H9 (cell line): Measurements from ENCODE around the gene KIAA1614. TPM values are rescaled to one million over a fixed set of nuclear protein-coding genes. Genes with fewer than 3 reads are reported as not detected.

Source experiments
- DNase-seq: peaks from one replicate; pipeline ENCODE4 v3.0.0-alpha.2; 2017
- H2AFZ ChIP-seq: one replicate; pipeline ENCODE4 v1.6.1; 2013; ENCODE audit warnings: mild to moderate bottlenecking, low read length, control low read depth, moderate library complexity
- H2AK5ac ChIP-seq: 2 replicates; pipeline ENCODE4 v1.6.1; 2013; ENCODE audit warnings: low read length, control low read depth, mixed read lengths; ENCODE audit not compliant: insufficient read length
- H2BK120ac ChIP-seq: one replicate; pipeline ENCODE4 v1.6.1; 2013; ENCODE audit warnings: low read depth, mild to moderate bottlenecking, low read length, control low read depth, inconsistent platforms; ENCODE audit not compliant: poor library complexity, severe bottlenecking
- H2BK12ac ChIP-seq: 2 replicates; pipeline ENCODE4 v1.6.1; 2013; ENCODE audit warnings: low read length, control low read depth, mixed read lengths, low read depth; ENCODE audit not compliant: insufficient read length
- H2BK15ac ChIP-seq: 2 replicates; pipeline ENCODE4 v1.6.1; 2013; ENCODE audit warnings: low read depth, low read length, control low read depth
- H2BK20ac ChIP-seq: one replicate; pipeline ENCODE4 v1.6.1; 2013; ENCODE audit warnings: low read depth, mild to moderate bottlenecking, low read length, control low read depth, inconsistent platforms; ENCODE audit not compliant: poor library complexity, severe bottlenecking
- H2BK5ac ChIP-seq: 2 replicates; pipeline ENCODE4 v1.6.1; 2013; ENCODE audit warnings: low read length, control low read depth, mixed read lengths; ENCODE audit not compliant: insufficient read length
- H3K14ac ChIP-seq: 2 replicates; pipeline ENCODE4 v1.6.1; 2013; ENCODE audit warnings: low read length, control low read depth; ENCODE audit not compliant: insufficient read depth
- H3K18ac ChIP-seq: 2 replicates; pipeline ENCODE4 v1.6.1; 2013; ENCODE audit warnings: low read depth, mild to moderate bottlenecking, mixed read lengths, low read length, control low read depth; ENCODE audit not compliant: insufficient read length
- H3K23ac ChIP-seq: 2 replicates; pipeline ENCODE4 v1.6.1; 2013; ENCODE audit warnings: low read length, control low read depth, mixed read lengths, low read depth; ENCODE audit not compliant: insufficient read length
- H3K23me2 ChIP-seq: 2 replicates; pipeline ENCODE4 v1.6.1; 2013; ENCODE audit warnings: low read depth, mild to moderate bottlenecking, mixed read lengths, low read length, control low read depth; ENCODE audit not compliant: insufficient read length, poor library complexity, severe bottlenecking
- H3K27ac ChIP-seq: 2 replicates; pipeline ENCODE4 v1.5.1; 2013; ENCODE audit warnings: low read length, control low read depth, mixed read lengths, low read depth; ENCODE audit not compliant: insufficient read length
- H3K27me3 ChIP-seq: 2 replicates; pipeline ENCODE4 v1.6.1; 2013; ENCODE audit warnings: low read length, control low read depth, inconsistent platforms; ENCODE audit not compliant: insufficient read depth
- H3K4ac ChIP-seq: 2 replicates; pipeline ENCODE4 v1.6.1; 2013; ENCODE audit warnings: low read depth, mild to moderate bottlenecking, control low read depth, inconsistent platforms, low read length, moderate library complexity
- H3K4me1 ChIP-seq: 2 replicates; pipeline ENCODE4 v1.6.1; 2013; ENCODE audit warnings: low read length, control low read depth, inconsistent platforms; ENCODE audit not compliant: insufficient read depth
- H3K4me2 ChIP-seq: 2 replicates; pipeline ENCODE4 v1.6.1; 2013; ENCODE audit warnings: low read length, control low read depth, mixed read lengths; ENCODE audit not compliant: insufficient read length, insufficient read depth
- H3K56ac ChIP-seq: 2 replicates; pipeline ENCODE4 v1.6.1; 2013; ENCODE audit warnings: low read depth, mild to moderate bottlenecking, mixed read lengths, low read length, control low read depth; ENCODE audit not compliant: insufficient read length
- H3K79me1 ChIP-seq: 2 replicates; pipeline ENCODE4 v1.6.1; 2013; ENCODE audit warnings: low read depth, mild to moderate bottlenecking, moderate library complexity, low read length, control low read depth, inconsistent platforms; ENCODE audit not compliant: insufficient read depth, poor library complexity, severe bottlenecking
- H3K79me2 ChIP-seq: 2 replicates; pipeline ENCODE4 v1.6.1; 2013; ENCODE audit warnings: low read length, control low read depth, inconsistent platforms; ENCODE audit not compliant: insufficient read depth
- H3K9ac ChIP-seq: 2 replicates; pipeline ENCODE4 v1.6.1; 2013; ENCODE audit warnings: low read length, control low read depth, mixed read lengths; ENCODE audit not compliant: insufficient read length; ENCODE audit errors: extremely low read depth
- H3K9me3 ChIP-seq: one replicate; pipeline ENCODE4 v1.6.1; 2013; ENCODE audit warnings: low read depth, low read length, inconsistent platforms; ENCODE audit not compliant: control insufficient read depth
- H3T11ph ChIP-seq: one replicate; pipeline ENCODE4 v1.6.1; 2013; ENCODE audit warnings: mild to moderate bottlenecking, low read length, control low read depth, inconsistent platforms
- H4K20me1 ChIP-seq: one replicate; pipeline ENCODE4 v1.6.1; 2013; ENCODE audit not compliant: control insufficient read depth, insufficient read length, insufficient read depth
- H4K5ac ChIP-seq: 2 replicates; pipeline ENCODE4 v1.6.1; 2013; ENCODE audit warnings: low read depth, mild to moderate bottlenecking, mixed read lengths, low read length, control low read depth; ENCODE audit not compliant: insufficient read length
- H4K8ac ChIP-seq: replicated peaks from 2 replicates; pipeline ENCODE4 v1.6.1; 2013; ENCODE audit warnings: low read length, control low read depth, mixed read lengths, low read depth; ENCODE audit not compliant: insufficient read length
- H4K91ac ChIP-seq: 2 replicates; pipeline ENCODE4 v1.6.1; 2013; ENCODE audit warnings: low read depth, mild to moderate bottlenecking, moderate library complexity, mixed read lengths, low read length, control low read depth; ENCODE audit not compliant: insufficient read length
- H3K27ac Mint-ChIP-seq, 3 experiments: 2 replicates in 2 of 3; 3 replicates in 1 of 3; pipeline ENCODE4 v1.8.0; 2020 to 2021; ENCODE audit warnings: mixed read lengths in 3 of 3, mild to moderate bottlenecking in 1 of 3, moderate library complexity in 1 of 3
- H3K27me3 Mint-ChIP-seq: 2 replicates; pipeline ENCODE4 v1.8.0; 2021; ENCODE audit warnings: low read depth, mild to moderate bottlenecking, moderate library complexity, mixed read lengths
- H3K36me3 Mint-ChIP-seq, 3 experiments: 2 replicates in 2 of 3; 3 replicates in 1 of 3; pipeline ENCODE4 v1.8.0; 2020 to 2021; ENCODE audit warnings: low read depth in 3 of 3, mixed read lengths in 3 of 3; ENCODE audit not compliant: insufficient read depth in 1 of 3
- H3K4me1 Mint-ChIP-seq, 2 experiments: 2 replicates each; pipeline ENCODE4 v1.8.0; 2020; ENCODE audit warnings: mixed read lengths in 2 of 2
- H3K4me3 Mint-ChIP-seq, 2 experiments: 2 replicates in 1 of 2; 3 replicates in 1 of 2; pipeline ENCODE4 v1.8.0; 2020 to 2021; ENCODE audit warnings: mild to moderate bottlenecking in 2 of 2, mixed read lengths in 2 of 2, moderate library complexity in 1 of 2
- H3K9me3 Mint-ChIP-seq, 2 experiments: 2 replicates in 1 of 2; 3 replicates in 1 of 2; pipeline ENCODE4 v1.8.0; 2020; ENCODE audit warnings: mild to moderate bottlenecking in 2 of 2, mixed read lengths in 2 of 2, moderate library complexity in 1 of 2
- CTCF ChIP-seq: fragments of 200-600 bp; sonication (generic); conservative IDR thresholded peaks from 3 replicates; pipeline ENCODE4 v1.8.0; 2021; ENCODE audit warnings: antibody characterized with exemption, mild to moderate bottlenecking
- WGBS: extraction: QIAGEN DNeasy Blood & Tissue Kit; methylation state at CpG from one replicate; pipeline ENCODE4 v1.1.7; 2013; ENCODE audit warnings: missing lambda C conversion rate, low lambda C conversion rate, mixed read lengths; ENCODE audit not compliant: insufficient read length; ENCODE audit errors: extremely low coverage; 5-methylcytosine and 5-hydroxymethylcytosine counted together
- total RNA-seq: library from RNA; stranded (reverse); gene quantifications from 2 replicates; pipeline ENCODE4 v1.2.1, GENCODE V29; 2021

KIAA1614 gene
- total RNA-seq, 1 experiment from 2014 or later = 1.3 TPM

- no peaks in the 10 kb centered on the region for H3K9me3 ChIP-seq
- Mint-ChIP-seq H3K4me1 (peaks cover 8 to 15% of the 10 kb centered on the region in 2 experiments), H3K27me3 (peaks cover 8% of the 10 kb centered on the region), H3K9me3 (no peaks in the 10 kb centered on the region), H3K27ac (no peak overlapping the region), H3K4me3 (no peak overlapping the region), H3K36me3 (peaks cover 0 to 2% (median 1%) of the 10 kb centered on the region in 3 experiments; a peak in 2 of 7 replicates)
- no peaks in the 10 kb centered on the region; the same call in 1 of the 2 replicates for H3K4me1 ChIP-seq
- no peaks in the 10 kb centered on the region for H3K79me2 ChIP-seq
- H3K56ac ChIP-seq = no peak overlapping the region
- H3K23me2 ChIP-seq = no peaks in the 10 kb centered on the region
- WGBS = no CpG with 5 or more reads among the region's 7 CpGs
- H3K23ac ChIP-seq = no peak overlapping the region
- H2BK120ac ChIP-seq = no peak overlapping the region
- H4K91ac ChIP-seq = no peak overlapping the region
- H2AFZ ChIP-seq = no peak overlapping the region
- no peak overlapping the region for H3T11ph ChIP-seq
- no peak overlapping the region for H2BK12ac ChIP-seq
- TF ChIP-seq CTCF = no peak
- no peak overlapping the region for H2BK15ac ChIP-seq
- H4K5ac ChIP-seq = no peak overlapping the region
- H3K4ac ChIP-seq = no peak overlapping the region
- no peak for DNase-seq
- no peak overlapping the region for H3K18ac ChIP-seq
- H4K20me1 ChIP-seq = no peaks in the 10 kb centered on the region
- H2BK20ac ChIP-seq = no peak overlapping the region
- H3K9ac ChIP-seq = no peak overlapping the region
- H3K4me2 ChIP-seq = no peak overlapping the region
- H3K14ac ChIP-seq = no peak overlapping the region
- no peaks in the 10 kb centered on the region for H3K27me3 ChIP-seq
- no peak overlapping the region for H2BK5ac ChIP-seq
- no peak overlapping the region for H3K27ac ChIP-seq
- no peak overlapping the region for H2AK5ac ChIP-seq
- H4K8ac ChIP-seq = no peak overlapping the region
- H3K79me1 ChIP-seq = no peaks in the 10 kb centered on the region
These were observed 21.9 kb downstream of the KIAA1614 start for GRCh38 chr1:180934563-180934962.
